ENCODE measurements around the gene SYT11. TPM values are rescaled to one million over a fixed set of nuclear protein-coding genes. Genes with fewer than 3 reads are reported as not detected.

SYT11 gene
- total RNA-seq, 1 donor, result 48.6 TPM

GRCh38 chr1:155860970-155861510 lies 1.7 kb downstream of the SYT11 start:
- TF ChIP-seq CTCF (IDR thresholded peaks at IDR 0.05; ENCODE audit: insufficient read depth, low read length), result no peak
- H3K4me3 ChIP-seq (ENCODE audit: low read depth, low read length), result peak overlapping the region; percentile 69
- peak; percentile 38 for DNase-seq (ENCODE audit: low read depth)

- TF ChIP-seq CTCF (IDR thresholded peaks at IDR 0.05; ENCODE audit: insufficient read depth, low read length), result no peak
- no peak for DNase-seq (ENCODE audit: low read depth)
- no peak overlapping the region for H3K4me3 ChIP-seq (ENCODE audit: low read depth, low read length)
Measured at GRCh38 chr1:155861896-155862295, 2.5 kb downstream of the SYT11 start.

GRCh38 chr1:155864393-155864792 lies 5.0 kb downstream of the SYT11 start:
- DNase-seq (ENCODE audit: low read depth), result no peak
- no peak overlapping the region for H3K4me3 ChIP-seq (ENCODE audit: low read depth, low read length)
- no peak for TF ChIP-seq CTCF (IDR thresholded peaks at IDR 0.05; ENCODE audit: insufficient read depth, low read length)

GRCh38 chr1:155867766-155868165 lies 8.4 kb downstream of the SYT11 start:
- TF ChIP-seq CTCF (IDR thresholded peaks at IDR 0.05; ENCODE audit: insufficient read depth, low read length), result no peak
- no peak for DNase-seq (ENCODE audit: low read depth)
- no peak overlapping the region for H3K4me3 ChIP-seq (ENCODE audit: low read depth, low read length)

- no peak overlapping the region for H3K4me3 ChIP-seq (ENCODE audit: low read depth, low read length)
- DNase-seq (ENCODE audit: low read depth), result peak; percentile 45
- TF ChIP-seq CTCF (IDR thresholded peaks at IDR 0.05; ENCODE audit: insufficient read depth, low read length), result no peak
Measured at GRCh38 chr1:155871390-155871789, 12.0 kb downstream of the SYT11 start.

- no peak for TF ChIP-seq CTCF (IDR thresholded peaks at IDR 0.05; ENCODE audit: insufficient read depth, low read length)
- no peak for DNase-seq (ENCODE audit: low read depth)
- no peak overlapping the region for H3K4me3 ChIP-seq (ENCODE audit: low read depth, low read length)
Measured at GRCh38 chr1:155872527-155872926, 13.2 kb downstream of the SYT11 start.

- no peak for TF ChIP-seq CTCF (IDR thresholded peaks at IDR 0.05; ENCODE audit: insufficient read depth, low read length)
- no peak overlapping the region for H3K4me3 ChIP-seq (ENCODE audit: low read depth, low read length)
- DNase-seq (ENCODE audit: low read depth), result peak; percentile 42
Measured at GRCh38 chr1:155873860-155874259, 14.5 kb downstream of the SYT11 start.

Measured in fibroblast of the aortic adventitia (primary cell).